Measurements from ENCODE around the gene BCDIN3D. TPM values are rescaled to one million over a fixed set of nuclear protein-coding genes. Genes with fewer than 3 reads are reported as not detected.
"Not testable (repeated sequence)": the region's sequence is repeated elsewhere in the genome, so short reads cannot be mapped to it uniquely, and the experiment has no call there.

The BCDIN3D gene
- total RNA-seq, 1 donor from 2014 or later: 4.9 TPM

- DNase-seq (ENCODE audit: low read depth): peak; percentile 88
Measured at GRCh38 chr12:49863946-49864797, 21.3 kb upstream of the BCDIN3D start.

DNA sequence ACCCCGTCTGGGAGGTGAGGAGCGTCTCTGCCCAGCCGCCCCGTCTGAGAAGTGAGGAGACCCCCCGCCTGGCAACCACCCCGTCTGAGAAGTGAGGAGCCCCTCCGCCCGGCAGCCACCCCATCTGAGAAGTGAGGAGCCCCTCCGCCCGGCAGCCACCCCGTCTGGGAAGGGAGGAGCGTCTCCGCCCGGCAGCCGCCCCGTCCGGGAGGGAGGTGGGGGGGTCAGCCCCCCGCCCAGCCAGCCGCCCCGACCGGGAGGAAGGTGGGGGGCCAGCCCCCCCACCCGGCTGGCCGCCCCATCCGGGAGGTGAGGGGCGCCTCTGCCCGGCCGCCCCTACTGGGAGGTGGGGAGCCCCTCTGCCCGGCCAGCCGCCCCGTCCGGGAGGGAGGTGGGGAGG is 18.0 kb upstream of the BCDIN3D start:
- not testable (repeated sequence) for DNase-seq (ENCODE audit: low read depth)

DNA sequence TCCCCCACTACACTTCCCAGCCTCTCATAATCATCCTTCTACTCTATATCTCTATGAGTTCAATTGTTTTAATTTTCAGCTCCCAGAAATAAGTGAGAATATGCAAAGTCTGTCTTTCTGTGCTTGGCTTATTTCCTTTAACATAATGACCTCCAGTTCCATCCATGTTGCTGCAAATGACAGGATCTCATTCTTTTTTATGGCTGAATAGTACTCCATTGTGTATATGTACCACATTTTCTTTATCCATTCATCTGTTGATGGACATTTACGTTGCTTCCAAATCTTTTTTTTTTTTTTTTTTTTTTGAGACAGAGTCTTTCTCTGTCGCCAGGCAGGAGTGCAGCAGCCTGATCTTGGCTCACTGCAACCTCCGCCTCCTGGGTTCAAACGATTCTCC is 13.0 kb upstream of the BCDIN3D start:
- DNase-seq (ENCODE audit: low read depth): not testable (repeated sequence)

- no peak for DNase-seq (ENCODE audit: low read depth)
Measured at GRCh38 chr12:49854976-49855375, 12.1 kb upstream of the BCDIN3D start.

- DNase-seq (ENCODE audit: low read depth): no peak
Measured at GRCh38 chr12:49853671-49854070, 10.8 kb upstream of the BCDIN3D start.

DNA sequence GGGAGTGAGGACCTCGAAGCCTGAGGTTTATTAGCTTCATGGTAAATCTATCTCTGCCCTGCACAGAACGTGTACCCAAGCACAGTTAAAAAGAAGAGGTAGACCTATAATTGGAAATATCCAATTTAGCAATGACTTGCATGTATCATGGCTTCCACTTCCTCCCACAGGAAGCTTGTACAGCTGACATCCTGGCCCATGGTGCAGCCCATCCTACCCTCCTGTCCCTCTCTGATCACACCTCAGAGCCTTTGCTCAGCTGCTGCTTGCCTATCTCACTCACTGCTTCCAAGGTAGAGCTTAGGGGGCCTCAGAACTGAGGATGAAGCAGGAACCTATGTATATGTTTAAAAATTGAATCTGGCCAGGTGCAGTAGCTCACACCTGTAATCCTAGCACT is 4.3 kb upstream of the BCDIN3D start:
- DNase-seq (ENCODE audit: low read depth): no peak

DNA sequence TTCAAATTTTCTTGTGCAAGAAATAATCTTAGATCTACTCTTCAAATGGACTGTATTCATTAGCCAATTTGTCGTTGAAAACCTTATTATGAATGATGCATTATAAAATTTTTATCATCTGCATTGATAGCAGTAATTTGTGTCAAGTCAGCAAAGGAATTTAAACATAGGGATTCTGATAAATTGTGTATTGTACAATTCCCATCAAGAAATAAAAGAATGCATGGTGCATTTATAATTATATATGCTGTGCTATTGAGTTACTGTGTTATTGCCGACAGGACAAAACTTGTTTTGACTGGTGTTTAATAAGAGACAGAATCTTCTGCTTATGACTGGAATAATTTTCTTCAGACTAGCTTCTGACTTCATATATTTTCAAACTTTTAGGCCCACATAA is 3.1 kb upstream of the BCDIN3D start:
- no peak for DNase-seq (ENCODE audit: low read depth)

DNA sequence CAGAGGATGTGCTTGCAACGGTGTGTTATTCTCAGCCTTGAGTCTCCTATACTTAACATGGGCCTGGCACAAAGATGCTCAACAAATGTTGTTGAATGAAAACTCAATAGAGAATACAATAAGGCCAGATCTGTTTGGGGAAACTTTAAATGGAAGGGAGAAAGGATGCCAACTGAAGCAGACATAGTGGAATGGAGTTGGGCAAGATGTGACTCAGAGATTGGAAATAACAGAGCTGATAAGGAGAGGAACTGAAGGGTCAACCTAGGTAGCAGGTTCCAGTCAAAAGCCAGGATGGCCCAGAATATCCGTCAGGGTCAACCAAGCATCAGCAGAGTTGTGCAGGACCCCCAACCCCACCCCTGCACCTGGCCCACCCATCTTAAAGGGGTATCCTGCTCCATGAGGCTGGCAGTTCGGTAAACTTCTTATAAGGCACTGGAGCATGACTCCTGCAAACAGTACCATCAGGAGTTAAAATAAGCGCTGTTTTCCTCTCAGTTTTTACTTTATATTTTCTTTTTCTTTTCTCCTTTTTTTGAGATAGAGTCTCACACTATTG is 1.1 kb upstream of the BCDIN3D start:
- no peak for DNase-seq (ENCODE audit: low read depth)

GRCh38 chr12:49843411-49843810 is 505 bp upstream of the BCDIN3D start:
- DNase-seq (ENCODE audit: low read depth): no peak

DNA sequence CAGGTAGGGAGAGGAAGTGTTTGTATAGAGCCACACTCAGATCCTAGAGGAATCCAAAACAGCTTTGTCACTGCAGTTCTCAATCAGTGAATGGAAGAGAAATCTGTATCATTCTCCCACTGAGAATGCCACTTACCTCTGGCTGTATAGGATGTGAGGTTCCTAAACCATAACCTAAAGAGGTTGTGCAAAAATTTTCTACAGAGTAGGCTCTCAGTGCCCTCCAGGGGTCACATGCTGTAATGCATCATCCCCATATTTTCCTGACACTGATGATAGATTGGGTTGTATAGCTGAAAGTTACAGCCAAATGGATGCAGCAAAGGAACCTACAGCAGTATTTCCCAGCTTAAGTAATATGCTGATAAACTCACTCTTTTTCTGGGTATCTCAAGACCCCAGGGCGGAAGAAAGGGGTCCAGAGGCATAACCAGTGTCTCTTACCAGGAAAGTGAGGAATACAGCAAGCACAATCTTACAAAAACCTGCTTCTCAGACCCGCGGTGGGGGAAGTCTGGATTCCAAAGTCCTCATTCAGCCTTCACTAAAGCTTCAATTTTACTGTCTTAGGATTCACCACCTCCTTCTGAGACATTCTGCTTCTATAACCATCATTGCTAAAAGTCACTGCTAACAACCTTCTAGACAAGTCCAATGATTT is 3.8 kb downstream of the BCDIN3D start:
- DNase-seq (ENCODE audit: low read depth): peak; percentile 39

- no peak for DNase-seq (ENCODE audit: low read depth)
Measured at GRCh38 chr12:49832836-49833421, 10.0 kb downstream of the BCDIN3D start.

DNA sequence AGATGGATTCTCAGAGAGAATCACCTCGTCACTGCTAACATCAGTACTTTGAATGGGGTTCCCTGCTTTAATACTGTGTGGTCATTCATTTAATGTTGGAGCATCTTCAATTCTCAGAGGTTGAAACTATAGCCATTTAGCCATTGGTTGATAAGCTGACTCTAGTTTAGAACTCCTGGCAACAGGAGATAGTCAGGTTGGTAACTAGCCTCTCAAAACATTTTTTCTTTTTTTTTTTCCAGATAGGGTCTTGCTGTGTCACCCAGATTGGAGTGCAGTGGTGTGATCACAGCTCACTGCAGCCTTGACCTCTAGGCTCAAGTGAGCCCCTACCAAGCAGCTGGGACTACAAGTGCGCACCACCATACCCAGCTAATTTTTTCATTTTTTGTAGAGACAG is 11.2 kb downstream of the BCDIN3D start:
- DNase-seq (ENCODE audit: low read depth): no peak

- DNase-seq (ENCODE audit: low read depth): peak; percentile 98
Measured at GRCh38 chr12:49828133-49829091, 14.5 kb downstream of the BCDIN3D start, which contains the start of gene NCKAP5L. Gene NCKAP5L, minus strand, starts transcription at chr12:49828413. Its CDS starts 24,369 bp downstream, at chr12:49804044.

DNA sequence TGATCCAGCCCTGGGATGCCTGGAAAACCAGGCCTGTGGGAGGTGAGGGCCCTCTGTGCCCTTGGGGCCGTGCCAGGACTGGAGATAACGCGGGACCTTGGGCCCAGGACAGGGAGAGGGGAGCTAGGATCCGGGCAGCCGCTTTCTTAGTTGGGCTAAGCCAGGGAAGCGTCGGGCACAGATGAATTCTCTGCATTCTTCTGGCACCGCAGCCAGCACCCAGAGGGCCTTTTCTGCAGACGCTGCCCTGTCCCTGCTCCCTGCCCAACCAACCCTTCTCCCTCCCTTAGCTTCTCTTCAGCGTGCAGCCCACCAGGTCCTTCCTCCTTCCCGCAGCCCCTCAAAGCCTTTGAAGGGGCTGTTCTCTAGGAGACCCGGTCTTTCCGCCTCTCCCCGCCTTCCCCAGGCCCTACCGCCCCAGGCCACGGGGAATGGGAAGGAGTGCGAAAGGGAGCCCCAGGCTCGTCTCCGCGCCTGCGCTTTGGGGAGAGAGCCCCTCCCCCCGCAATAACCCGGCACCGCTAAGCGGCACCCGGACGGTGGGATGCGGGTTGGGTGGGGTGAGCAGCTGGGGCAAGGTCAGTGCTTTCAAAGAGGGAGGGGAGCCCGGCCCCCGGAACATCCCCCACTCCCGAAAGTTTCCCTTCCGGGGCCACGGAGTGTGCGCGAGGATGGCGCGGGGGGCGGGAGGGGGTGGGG is 15.4 kb downstream of the BCDIN3D start:
- peak; percentile 93 for DNase-seq (ENCODE audit: low read depth)

DNA sequence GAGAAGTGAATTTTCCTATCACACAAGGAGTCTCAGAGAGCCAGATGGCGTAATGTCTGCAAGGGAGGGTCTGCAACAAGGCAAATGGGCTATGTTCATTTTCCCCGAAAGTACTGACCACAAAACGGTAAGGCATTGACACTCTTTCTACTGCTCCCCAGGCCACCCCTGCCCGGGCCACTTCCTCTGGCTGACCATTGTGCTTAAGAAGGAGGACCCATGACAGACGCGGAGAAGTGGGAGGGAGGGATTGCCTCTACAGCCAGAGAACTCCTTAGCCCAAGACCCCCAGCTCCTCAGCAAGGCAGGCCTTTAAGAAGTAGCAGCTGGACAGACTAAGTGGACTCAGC is 15.9 kb downstream of the BCDIN3D start:
- no peak for DNase-seq (ENCODE audit: low read depth)

DNA sequence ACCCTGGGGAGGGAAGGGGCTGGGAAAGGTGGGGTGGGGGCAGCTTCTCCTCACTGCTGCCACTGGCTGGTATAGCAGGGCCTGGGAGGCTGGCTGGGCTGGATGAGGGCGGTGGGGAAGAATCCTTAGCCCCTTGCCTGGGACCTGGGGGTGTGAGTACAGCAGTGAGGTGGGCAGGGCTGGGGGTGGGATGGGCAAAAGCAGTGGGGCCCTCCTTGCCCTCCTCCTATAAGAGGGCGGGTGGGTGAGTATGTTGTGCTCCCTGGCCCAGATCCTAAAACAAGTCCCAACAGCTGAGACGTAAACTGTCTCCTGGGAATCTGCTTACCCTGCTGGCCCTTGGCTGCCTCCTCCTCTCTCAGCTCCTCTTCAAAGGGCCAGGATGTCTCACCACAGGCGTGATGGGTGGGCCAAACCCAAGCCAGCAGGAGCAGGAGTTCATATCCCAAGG is 16.9 kb downstream of the BCDIN3D start:
- DNase-seq (ENCODE audit: low read depth): peak; percentile 94

DNA sequence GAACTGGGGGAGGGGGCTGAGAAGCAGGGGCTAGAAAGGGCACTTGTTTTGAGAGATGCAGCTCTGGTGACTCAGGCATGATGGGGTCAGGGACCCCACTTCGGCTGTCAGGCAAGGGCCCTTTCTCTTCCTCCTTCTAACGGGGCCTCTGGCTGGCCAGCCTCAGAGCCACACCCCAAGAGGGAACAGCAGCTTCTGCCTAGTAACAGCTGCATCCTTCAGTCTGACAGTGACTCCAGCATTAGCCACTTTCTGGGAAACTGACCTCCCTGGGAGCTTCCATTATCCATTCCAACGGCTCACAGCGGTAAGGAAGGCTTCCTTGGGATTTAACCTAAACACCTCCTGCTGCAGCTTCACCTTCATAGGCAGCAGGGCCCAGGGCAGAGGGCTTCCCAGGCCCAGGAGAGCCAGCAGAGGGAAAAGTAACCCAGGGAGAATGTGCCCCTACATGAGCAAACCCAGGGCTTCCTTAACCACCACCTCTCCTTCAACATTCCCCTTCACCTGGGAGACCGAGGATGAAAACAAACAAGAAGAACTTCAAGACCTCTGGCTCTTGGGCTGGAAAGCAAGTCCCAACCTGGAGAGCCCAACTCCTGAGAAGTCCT is 17.4 kb downstream of the BCDIN3D start:
- DNase-seq (ENCODE audit: low read depth): peak; percentile 91

DNA sequence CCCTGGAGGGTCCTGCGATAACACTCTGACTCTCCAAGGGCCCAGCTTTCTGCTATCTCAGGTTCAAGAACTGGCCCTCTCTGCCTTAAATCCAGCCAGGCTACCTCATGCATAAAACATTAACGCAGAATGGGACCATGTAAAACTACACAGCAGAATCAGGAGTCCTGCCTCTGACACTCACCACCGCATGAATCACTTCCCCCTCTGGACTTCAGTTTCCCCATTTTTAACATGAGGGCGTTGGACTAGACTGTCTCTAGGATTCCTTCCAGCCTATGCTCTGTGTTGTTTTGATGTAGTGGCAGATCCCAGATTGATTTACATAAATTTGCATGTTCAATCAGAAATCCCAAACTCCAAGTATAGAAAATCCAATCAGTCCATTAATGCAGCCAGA is 18.0 kb downstream of the BCDIN3D start:
- DNase-seq (ENCODE audit: low read depth): peak; percentile 70

- DNase-seq (ENCODE audit: low read depth): no peak
Measured at GRCh38 chr12:49824416-49824815, 18.5 kb downstream of the BCDIN3D start.

GRCh38 chr12:49823951-49824350 is 19.0 kb downstream of the BCDIN3D start:
- DNase-seq (ENCODE audit: low read depth): peak; percentile 39

Data from myocyte (in vitro differentiated cells).